ENCODE measurements around the gene ITGA2B.

DNA sequence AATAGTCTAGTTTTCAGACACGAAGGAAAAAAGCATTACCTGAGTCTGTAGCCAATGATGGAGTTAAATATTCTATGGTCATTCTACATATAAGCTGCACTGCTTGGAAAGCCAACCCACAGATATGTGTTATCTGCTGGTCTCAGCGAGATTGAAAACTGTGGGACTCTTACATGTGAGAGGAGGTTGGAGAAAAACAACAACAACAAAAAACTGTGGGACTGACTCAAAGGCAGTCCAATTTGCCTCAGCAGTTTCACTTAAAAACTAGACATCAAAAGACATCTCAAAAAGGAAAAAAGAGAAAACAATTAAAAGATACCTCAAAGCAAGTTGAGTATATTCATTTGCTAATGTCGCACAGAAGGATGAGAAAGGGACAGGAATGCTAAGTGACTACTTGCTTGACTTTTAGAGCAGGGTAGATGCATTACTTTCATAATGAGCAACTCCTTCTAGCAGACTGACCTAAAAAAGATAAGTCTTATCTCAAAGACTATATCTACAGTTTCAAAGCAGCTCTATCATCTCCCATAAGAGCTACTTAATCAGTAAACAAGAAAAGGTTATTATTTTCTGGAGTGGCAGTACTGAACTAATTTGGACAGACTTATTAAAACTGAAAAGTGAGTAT is 35.5 kb upstream of the ITGA2B start:
- TF ChIP-seq CTCF (IDR thresholded peaks at IDR 0.05 in 2 of 3, conservative IDR thresholded peaks at IDR 0.05 in 1 of 3; ENCODE audit: control insufficient read depth in 2 of 3, extremely low read depth in 1 of 3, insufficient read depth in 1 of 3, low read depth in 3 of 3, low read length in 3 of 3) (no peak), EZH2 (IDR thresholded peaks at IDR 0.05; ENCODE audit: borderline replicate concordance, control insufficient read depth, low read depth, low read length) (no peak), SIN3A (IDR thresholded peaks at IDR 0.05; ENCODE audit: low read depth, low read length) (no peak), SUPT20H (IDR thresholded peaks at IDR 0.05; ENCODE audit: borderline replicate concordance, control insufficient read depth, low read depth, low read length) (no peak), SP1 (IDR thresholded peaks at IDR 0.05; ENCODE audit: low read depth, low read length) (no peak), POLR2AphosphoS5 (IDR thresholded peaks at IDR 0.05; ENCODE audit: low read length) (no peak), NFYB (IDR thresholded peaks at IDR 0.05; ENCODE audit: insufficient read depth, low read depth, low read length) (no peak), CBFB (IDR thresholded peaks at IDR 0.05; ENCODE audit: low read depth) (no peak), BHLHE40 (IDR thresholded peaks at IDR 0.05; ENCODE audit: borderline replicate concordance in 1 of 2, low read depth in 2 of 2, low read length in 1 of 2) (no peak), SMC3 (IDR thresholded peaks at IDR 0.05; ENCODE audit: borderline replicate concordance, low read length) (no peak), ZNF24 (IDR thresholded peaks at IDR 0.05) (no peak)
- TF ChIP-seq, protein P1, sequence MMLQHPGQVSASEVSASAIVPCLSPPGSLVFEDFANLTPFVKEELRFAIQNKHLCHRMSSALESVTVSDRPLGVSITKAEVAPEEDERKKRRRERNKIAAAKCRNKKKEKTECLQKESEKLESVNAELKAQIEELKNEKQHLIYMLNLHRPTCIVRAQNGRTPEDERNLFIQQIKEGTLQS (IDR thresholded peaks at IDR 0.05; ENCODE audit: borderline replicate concordance, extremely low read depth, low read depth, low read length), result no peak

All from GM12878 (cell line).